WTC11 (cell line): ENCODE results near the gene AAGAB. TPM values are rescaled to one million over a fixed set of nuclear protein-coding genes. Genes with fewer than 3 reads are reported as not detected.

ENCODE experiments used
- ATAC-seq: fragments of 200-7000 bp; cut with Tn5 transposase; 2 replicates; pipeline ENCODE4 v1.10.0; 2021; ENCODE audit warnings: mild to moderate bottlenecking, moderate library complexity
- CTCF ChIA-PET: fragments of 300-600 bp; sonication (Branson Sonifier 250); formaldehyde crosslinking; loops from one replicate; lab custom pipeline; 2021; ENCODE audit warnings: antibody characterized with exemption; lab: Charles Lee
- POLR2A ChIA-PET: fragments of 350-600 bp; sonication (Branson Sonifier 250); formaldehyde crosslinking; loops from one replicate; lab custom pipeline; 2021; ENCODE audit warnings: antibody characterized with exemption; lab: Charles Lee
- DNase-seq: peaks from one replicate; pipeline ENCODE4 v3.0.0; 2021; ENCODE audit warnings: low spot score
- H3K27ac Mint-ChIP-seq: 2 replicates; pipeline ENCODE4 v1.8.0; 2021; ENCODE audit warnings: mixed read lengths
- H3K27me3 Mint-ChIP-seq: 2 replicates; pipeline ENCODE4 v1.8.0; 2021; ENCODE audit warnings: low read depth, mild to moderate bottlenecking, moderate library complexity, mixed read lengths
- H3K36me3 Mint-ChIP-seq: 2 replicates; pipeline ENCODE4 v1.8.0; 2021; ENCODE audit warnings: mixed read lengths
- H3K4me1 Mint-ChIP-seq: 2 replicates; pipeline ENCODE4 v1.8.0; 2022; ENCODE audit warnings: mixed read lengths
- H3K4me3 Mint-ChIP-seq: 2 replicates; pipeline ENCODE4 v1.8.0; 2021; ENCODE audit warnings: mild to moderate bottlenecking, moderate library complexity, mixed read lengths
- H3K9me3 Mint-ChIP-seq: 2 replicates; pipeline ENCODE4 v1.8.0; 2021; ENCODE audit warnings: mixed read lengths
- ATF1 ChIP-seq: sonication (generic); formaldehyde crosslinking; IDR thresholded peaks from 2 replicates; pipeline ENCODE4 v1.8.1; 2023; ENCODE audit warnings: mild to moderate bottlenecking, moderate library complexity, missing genetic modification reagents
- ATF2 ChIP-seq: sonication (generic); formaldehyde crosslinking; IDR thresholded peaks from 2 replicates; pipeline ENCODE4 v1.8.1; 2022; ENCODE audit warnings: low read depth, missing genetic modification reagents, borderline replicate concordance
- ATF3 ChIP-seq: sonication (generic); formaldehyde crosslinking; conservative IDR thresholded peaks from 2 replicates; pipeline ENCODE4 v1.8.1; 2022; ENCODE audit warnings: mild to moderate bottlenecking, missing genetic modification reagents
- CTCF ChIP-seq: fragments of 200-600 bp; IDR thresholded peaks from 2 replicates; pipeline ENCODE4 v1.8.0; 2022; ENCODE audit warnings: antibody characterized with exemption
- ELF4 ChIP-seq: sonication (generic); formaldehyde crosslinking; IDR thresholded peaks from 2 replicates; pipeline ENCODE4 v1.8.1; 2022; ENCODE audit warnings: low read depth, mild to moderate bottlenecking, moderate library complexity, missing genetic modification reagents
- ETV6 ChIP-seq: sonication (generic); formaldehyde crosslinking; IDR thresholded peaks from 2 replicates; pipeline ENCODE4 v1.8.1; 2022; ENCODE audit warnings: mild to moderate bottlenecking, missing genetic modification reagents
- FOXJ3 ChIP-seq: sonication (generic); formaldehyde crosslinking; IDR thresholded peaks from 2 replicates; pipeline ENCODE4 v1.9.0; 2021; ENCODE audit warnings: missing genetic modification reagents, mild to moderate bottlenecking, borderline replicate concordance
- FOXP1 ChIP-seq: sonication (generic); formaldehyde crosslinking; IDR thresholded peaks from 2 replicates; pipeline ENCODE4 v1.8.0; 2022; ENCODE audit warnings: missing genetic modification reagents, mild to moderate bottlenecking, moderate library complexity, borderline replicate concordance
- MLX ChIP-seq: sonication (generic); formaldehyde crosslinking; IDR thresholded peaks from 2 replicates; pipeline ENCODE4 v1.8.1; 2023; ENCODE audit warnings: mild to moderate bottlenecking, missing genetic modification reagents, moderate library complexity
- NR1H2 ChIP-seq: sonication (generic); formaldehyde crosslinking; IDR thresholded peaks from 2 replicates; pipeline ENCODE4 v1.9.0; 2021; ENCODE audit warnings: mild to moderate bottlenecking, moderate library complexity, missing genetic modification reagents
- NR3C1 ChIP-seq: sonication (generic); formaldehyde crosslinking; conservative IDR thresholded peaks from 2 replicates; pipeline ENCODE4 v1.8.1; 2023; ENCODE audit warnings: low read depth, mild to moderate bottlenecking, missing genetic modification reagents
- PRRX2 ChIP-seq: fragments of 250-450 bp; sonication (Bioruptor Pico); IDR thresholded peaks from 2 replicates; pipeline ENCODE4 v1.8.0; 2021; ENCODE audit warnings: mild to moderate bottlenecking
- SOX15 ChIP-seq: fragments of 250-450 bp; sonication (Bioruptor Pico); IDR thresholded peaks from 2 replicates; pipeline ENCODE4 v1.9.0; 2021; ENCODE audit warnings: mild to moderate bottlenecking
- STAT6 ChIP-seq: sonication (generic); formaldehyde crosslinking; conservative IDR thresholded peaks from 2 replicates; pipeline ENCODE4 v1.8.1; 2023; ENCODE audit warnings: mild to moderate bottlenecking, low read depth, missing genetic modification reagents, moderate library complexity
- ZNF232 ChIP-seq: sonication (generic); formaldehyde crosslinking; IDR thresholded peaks from 2 replicates; pipeline ENCODE4 v1.8.0; 2022; ENCODE audit warnings: mild to moderate bottlenecking, missing genetic modification reagents
- ZNF263 ChIP-seq: sonication (generic); formaldehyde crosslinking; IDR thresholded peaks from 2 replicates; pipeline ENCODE4 v1.8.1; 2022; ENCODE audit warnings: low read depth, mild to moderate bottlenecking, moderate library complexity, missing genetic modification reagents
- ZNF281 ChIP-seq: sonication (generic); formaldehyde crosslinking; IDR thresholded peaks from 2 replicates; pipeline ENCODE4 v1.8.0; 2023; ENCODE audit warnings: mild to moderate bottlenecking, missing genetic modification reagents
- ZNF317 ChIP-seq: sonication (generic); formaldehyde crosslinking; IDR thresholded peaks from 2 replicates; pipeline ENCODE4 v1.8.1; 2023; ENCODE audit warnings: low read depth, mild to moderate bottlenecking, moderate library complexity, missing genetic modification reagents, borderline replicate concordance
- ZNF396 ChIP-seq: fragments of 250-450 bp; sonication (Bioruptor Pico); IDR thresholded peaks from 2 replicates; pipeline ENCODE4 v1.8.0; 2021; ENCODE audit warnings: mild to moderate bottlenecking, moderate library complexity, borderline replicate concordance
- ZNF416 ChIP-seq: fragments of 250-450 bp; sonication (Bioruptor Pico); IDR thresholded peaks from 2 replicates; pipeline ENCODE4 v1.9.0; 2021; ENCODE audit warnings: mild to moderate bottlenecking, inconsistent platforms
- ZNF423 ChIP-seq: fragments of 250-450 bp; sonication (Bioruptor Pico); IDR thresholded peaks from 2 replicates; pipeline ENCODE4 v2.1.2; 2022; ENCODE audit warnings: mild to moderate bottlenecking, moderate library complexity
- ZNF512 ChIP-seq: sonication (generic); formaldehyde crosslinking; IDR thresholded peaks from 2 replicates; pipeline ENCODE4 v1.8.1; 2022; ENCODE audit warnings: missing genetic modification reagents, borderline replicate concordance
- ZNF671 ChIP-seq: fragments of 250-450 bp; sonication (Bioruptor Pico); IDR thresholded peaks from 2 replicates; pipeline ENCODE4 v1.8.0; 2021; ENCODE audit warnings: mild to moderate bottlenecking
- total RNA-seq: library from RNA; stranded (reverse); gene quantifications from 3 replicates; pipeline ENCODE4 v1.2.3, GENCODE V29; 2021

Gene AAGAB
- total RNA-seq, 1 experiment from 2014 or later: 41.7 TPM

GRCh38 chr15:67167091-67167490 lies 87.4 kb downstream of the AAGAB start:
- DNase-seq: no peak
- POLR2A ChIA-PET: no interaction called here
- Mint-ChIP-seq H3K9me3 (no peaks in the 10 kb centered on the region), H3K27me3 (no peaks in the 10 kb centered on the region), H3K4me3 (peak overlapping the region; percentile 19; the same call in 1 of the 2 replicates), H3K27ac (peak overlapping the region; percentile 78; the same call in 1 of the 2 replicates), H3K4me1 (peaks cover 70% of the 10 kb centered on the region)
- TF ChIP-seq NR3C1 (CRISPR knock-in tag): no peak
- TF ChIP-seq ZNF281 (CRISPR knock-in tag): no peak
- TF ChIP-seq ZNF416 (CRISPR knock-in tag): no peak
- no peak for TF ChIP-seq ZNF396 (CRISPR knock-in tag)
- no peak for TF ChIP-seq ETV6 (CRISPR knock-in tag)
- no peak for TF ChIP-seq ZNF232 (CRISPR knock-in tag)
- TF ChIP-seq FOXJ3 (CRISPR knock-in tag): no peak
- TF ChIP-seq, all 79 proteins: peak for 0
- H3K36me3 Mint-ChIP-seq: peaks cover 18% of the 10 kb centered on the region
- ATAC-seq: no peak
- CTCF ChIA-PET: interaction anchor here (2.9 kb wide), 1 partner anchor 221 kb away, joined by 16 read pairs; no protein-coding TSS in a partner anchor

GRCh38 chr15:67166280-67167009 lies 88.0 kb downstream of the AAGAB start:
- CTCF ChIA-PET: interaction anchor here (1.6 to 2.9 kb wide), 2 partner anchors 9 to 220 kb away, joined by 11 to 16 read pairs; no protein-coding TSS in a partner anchor

More at GRCh38 chr15:67166280-67167009, 88.0 kb downstream of the AAGAB start:
- POLR2A ChIA-PET: interaction anchor here (1.1 kb wide), 1 partner anchor 17 kb away, joined by 4 read pairs; no protein-coding TSS in a partner anchor
- H3K27me3 Mint-ChIP-seq: no peaks in the 10 kb centered on the region
- peaks cover 76% of the 10 kb centered on the region for H3K4me1 Mint-ChIP-seq
- TF ChIP-seq FOXP1 (CRISPR knock-in tag) (no peak), ZNF512 (CRISPR knock-in tag) (no peak), ATF3 (CRISPR knock-in tag) (no peak), PRRX2 (CRISPR knock-in tag) (no peak), NR1H2 (CRISPR knock-in tag) (no peak), SOX15 (CRISPR knock-in tag) (no peak), ZNF423 (no peak), CTCF (no peak), ELF4 (no peak), ZNF317 (no peak), ZNF263 (CRISPR knock-in tag) (no peak), STAT6 (CRISPR knock-in tag) (no peak), ATF1 (CRISPR knock-in tag) (no peak), ZNF671 (CRISPR knock-in tag) (no peak), MLX (CRISPR knock-in tag) (no peak), ATF2 (no peak)
- peaks cover 18% of the 10 kb centered on the region for H3K36me3 Mint-ChIP-seq
- H3K27ac Mint-ChIP-seq: peak overlapping the region; percentile 97
- no peak for DNase-seq
- ATAC-seq: no peak; the same call in 1 of the 2 replicates
- H3K4me3 Mint-ChIP-seq: peak overlapping the region; percentile 47
- no peaks in the 10 kb centered on the region for H3K9me3 Mint-ChIP-seq
